GM21723 (cell line): ENCODE data around the gene APLP1.
A peak's percentile ranks its signal among the peaks of the same experiment; 100 is the strongest.
"Not testable (repeated sequence)": the region's sequence is repeated elsewhere in the genome, so short reads cannot be mapped to it uniquely, and the experiment has no call there.

Source experiments
- ATAC-seq: cut with Tn5 transposase; IDR thresholded peaks from one replicate; pipeline ENCODE4 v1.9.1; 2021; ENCODE audit warnings: mild to moderate bottlenecking, moderate library complexity; ENCODE audit not compliant: unreplicated experiment

APLP1 gene

DNA sequence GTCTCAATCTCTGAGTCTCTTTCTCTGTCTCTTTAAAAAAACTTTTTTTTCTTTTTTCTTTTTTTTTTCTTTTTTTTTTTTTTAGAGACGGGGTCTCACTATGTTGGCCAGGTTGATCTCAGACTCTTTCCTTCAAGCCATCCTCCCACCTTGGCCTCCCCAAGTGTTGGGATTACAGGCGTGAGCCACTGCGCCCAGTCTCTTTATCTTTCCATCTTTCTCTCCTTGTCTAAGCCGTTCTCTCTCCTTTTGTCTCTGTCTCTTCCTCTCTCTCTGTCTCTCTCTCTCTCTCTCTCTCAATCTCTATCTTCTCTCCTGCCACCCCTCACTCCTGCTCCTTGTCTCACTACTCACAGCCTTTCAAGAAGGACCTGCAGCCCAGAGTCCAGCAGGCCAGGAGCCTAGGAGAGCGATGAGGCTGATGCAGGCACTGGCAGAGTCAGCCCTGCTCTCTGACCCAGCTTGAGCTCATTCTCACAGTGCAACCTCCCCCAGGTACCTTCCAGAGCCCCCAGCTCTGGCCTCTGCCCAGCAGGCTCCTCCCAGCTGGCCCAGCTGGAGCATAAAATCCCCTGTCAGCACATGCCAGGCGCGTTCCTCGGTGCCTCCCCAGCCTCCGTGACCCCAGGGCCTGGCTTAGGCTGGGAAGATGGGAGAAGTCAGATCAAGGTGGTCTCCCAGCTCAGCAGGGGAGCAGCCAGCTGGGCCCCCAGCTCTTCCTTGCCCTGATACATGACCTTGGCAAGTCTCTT is 16.2 kb upstream of the APLP1 start, which contains the start of gene NPHS1:
Gene NPHS1, minus strand, starts transcription at position 476 of the 752 bp plus-strand sequence. CDS start 667 bp downstream, outside the sequence.
- ATAC-seq, result no peak

DNA sequence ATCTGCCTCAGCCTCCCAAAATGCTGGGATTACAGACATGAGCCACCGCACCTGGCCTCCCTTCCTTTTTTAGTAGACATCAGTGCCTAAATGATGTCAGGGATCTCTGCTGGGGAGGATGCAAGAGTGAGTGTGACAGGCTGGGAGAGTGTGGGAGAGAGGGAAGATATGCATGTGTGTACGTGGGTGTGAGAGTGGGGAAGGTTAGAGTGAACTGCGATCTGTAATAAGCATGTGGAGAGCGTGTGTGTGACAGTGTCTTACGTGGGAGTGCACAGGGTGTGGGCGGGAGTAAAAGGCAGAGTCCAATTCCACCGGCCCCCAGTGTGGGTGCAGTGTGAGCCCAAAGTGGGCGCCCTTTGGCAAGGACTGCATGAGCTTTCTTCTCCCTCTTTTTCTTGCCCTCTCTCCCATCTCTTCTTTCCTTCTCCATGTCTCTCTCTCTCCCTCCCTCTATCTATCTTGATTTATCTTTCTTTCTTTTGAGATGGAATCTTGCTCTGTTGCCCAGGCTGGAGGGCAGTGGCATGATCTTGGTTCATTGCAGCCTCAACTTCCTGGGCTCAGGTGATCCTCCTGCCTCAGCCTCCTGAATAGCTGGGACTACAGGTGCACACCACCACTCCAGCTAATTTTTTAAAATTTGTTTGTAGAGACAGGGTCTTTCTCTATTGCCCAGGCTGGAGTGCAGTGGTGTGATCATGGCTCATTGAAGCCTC is 15.2 kb upstream of the APLP1 start:
- no peak for ATAC-seq

DNA sequence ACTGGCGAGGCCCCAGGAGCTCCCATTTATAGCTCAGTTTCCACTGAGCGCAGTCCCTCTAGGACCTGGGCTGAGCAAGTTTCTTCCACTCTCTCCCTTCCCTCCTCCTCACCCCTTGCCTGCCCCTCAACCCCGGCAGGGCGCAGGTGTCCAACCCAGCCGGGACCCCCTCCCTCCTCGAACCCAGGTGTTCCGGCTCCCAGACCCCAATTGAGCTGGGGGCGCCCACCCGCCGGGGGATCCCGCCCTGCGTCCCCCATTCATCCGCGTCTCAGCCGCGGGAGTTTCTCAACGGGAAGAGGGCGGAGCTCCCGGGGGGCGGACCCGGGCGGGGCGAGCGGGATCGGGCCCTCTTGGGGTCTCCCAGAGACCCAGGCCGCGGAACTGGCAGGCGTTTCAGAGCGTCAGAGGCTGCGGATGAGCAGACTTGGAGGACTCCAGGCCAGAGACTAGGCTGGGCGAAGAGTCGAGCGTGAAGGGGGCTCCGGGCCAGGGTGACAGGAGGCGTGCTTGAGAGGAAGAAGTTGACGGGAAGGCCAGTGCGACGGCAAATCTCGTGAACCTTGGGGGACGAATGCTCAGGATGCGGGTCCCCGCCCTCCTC is 11.7 kb upstream of the APLP1 start, which contains the start of gene KIRREL2:
Gene KIRREL2, plus strand, starts transcription at position 366 of the 604 bp plus-strand sequence. Its CDS starts 209 bp downstream, at position 575.
- no peak for ATAC-seq

DNA sequence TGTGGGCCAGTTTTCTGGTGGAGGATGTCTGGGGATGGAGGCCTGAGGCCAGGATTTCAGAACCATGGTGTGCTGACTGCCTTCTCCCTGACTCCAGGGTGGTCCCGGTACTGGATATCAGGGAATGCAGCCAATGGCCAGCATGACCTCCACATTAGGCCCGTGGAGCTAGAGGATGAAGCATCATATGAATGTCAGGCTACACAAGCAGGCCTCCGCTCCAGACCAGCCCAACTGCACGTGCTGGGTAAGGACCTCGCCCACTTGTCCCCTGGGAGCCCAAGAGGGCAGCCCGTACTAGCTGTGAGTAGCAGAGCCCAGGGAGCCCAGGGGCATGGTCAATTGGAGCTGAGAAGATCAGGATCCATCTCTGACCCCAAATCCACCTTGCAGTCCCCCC is 10.1 kb upstream of the APLP1 start:
- no peak for ATAC-seq

DNA sequence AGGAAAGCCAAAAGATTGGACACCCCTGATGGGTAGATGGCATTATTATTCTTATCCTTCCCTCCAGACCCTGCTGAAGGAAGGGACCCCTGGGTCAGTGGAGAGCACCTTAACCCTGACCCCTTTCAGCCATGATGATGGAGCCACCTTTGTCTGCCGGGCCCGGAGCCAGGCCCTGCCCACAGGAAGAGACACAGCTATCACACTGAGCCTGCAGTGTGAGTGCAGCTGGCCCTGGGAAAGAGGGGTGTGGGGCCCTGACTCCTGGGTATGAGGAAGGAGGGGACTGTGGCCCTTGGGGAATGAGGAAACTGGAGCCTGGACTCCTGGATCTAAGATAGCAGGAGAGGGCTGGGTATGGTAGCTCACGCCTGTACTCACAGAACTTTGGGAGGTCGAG is 9.0 kb upstream of the APLP1 start:
- no peak for ATAC-seq

DNA sequence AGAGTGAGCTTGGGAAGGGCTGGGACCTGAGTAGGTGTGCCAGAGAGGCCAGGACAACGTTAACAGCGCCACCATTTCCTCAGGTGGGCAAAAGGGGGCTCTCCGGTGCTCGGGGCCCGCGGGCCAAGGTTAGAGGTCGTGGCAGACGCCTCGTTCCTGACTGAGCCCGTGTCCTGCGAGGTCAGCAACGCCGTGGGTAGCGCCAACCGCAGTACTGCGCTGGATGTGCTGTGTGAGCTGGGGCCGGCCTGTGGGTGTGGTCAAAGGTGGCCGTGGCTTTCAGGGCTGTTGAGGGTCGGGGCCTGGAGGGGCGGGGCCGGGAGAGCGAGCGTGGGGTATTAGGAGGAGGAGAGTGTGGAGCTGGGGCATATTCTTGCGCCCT is 7.9 kb upstream of the APLP1 start:
- no peak for ATAC-seq

DNA sequence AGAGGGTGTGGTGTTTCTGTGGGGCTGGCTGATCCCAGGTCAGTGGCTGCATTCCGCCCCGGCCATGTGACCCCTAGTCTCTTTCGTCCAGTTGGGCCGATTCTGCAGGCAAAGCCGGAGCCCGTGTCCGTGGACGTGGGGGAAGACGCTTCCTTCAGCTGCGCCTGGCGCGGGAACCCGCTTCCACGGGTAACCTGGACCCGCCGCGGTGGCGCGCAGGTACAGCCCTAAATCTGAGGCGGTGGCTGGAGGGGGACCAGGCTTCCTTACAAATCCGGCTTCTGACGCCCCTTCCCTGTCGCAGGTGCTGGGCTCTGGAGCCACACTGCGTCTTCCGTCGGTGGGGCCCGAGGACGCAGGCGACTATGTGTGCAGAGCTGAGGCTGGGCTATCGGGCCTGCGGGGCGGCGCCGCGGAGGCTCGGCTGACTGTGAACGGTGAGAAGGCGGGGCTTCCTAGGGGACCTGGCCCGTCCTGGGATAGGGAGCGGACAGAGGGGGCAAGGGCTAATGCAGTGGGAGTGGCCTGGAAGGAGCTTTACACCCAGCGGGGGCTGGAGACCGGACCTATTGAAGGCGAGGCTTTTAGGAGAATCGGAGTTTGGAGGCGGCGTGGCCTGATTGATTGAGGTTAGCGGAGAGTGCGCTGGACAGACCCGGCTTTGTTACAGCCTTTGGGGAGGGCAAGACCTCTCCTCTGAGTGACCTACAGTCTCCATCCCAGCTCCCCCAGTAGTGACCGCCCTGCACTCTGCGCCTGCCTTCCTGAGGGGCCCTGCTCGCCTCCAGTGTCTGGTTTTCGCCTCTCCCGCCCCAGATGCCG is 7.3 kb upstream of the APLP1 start:
- ATAC-seq, result no peak

DNA sequence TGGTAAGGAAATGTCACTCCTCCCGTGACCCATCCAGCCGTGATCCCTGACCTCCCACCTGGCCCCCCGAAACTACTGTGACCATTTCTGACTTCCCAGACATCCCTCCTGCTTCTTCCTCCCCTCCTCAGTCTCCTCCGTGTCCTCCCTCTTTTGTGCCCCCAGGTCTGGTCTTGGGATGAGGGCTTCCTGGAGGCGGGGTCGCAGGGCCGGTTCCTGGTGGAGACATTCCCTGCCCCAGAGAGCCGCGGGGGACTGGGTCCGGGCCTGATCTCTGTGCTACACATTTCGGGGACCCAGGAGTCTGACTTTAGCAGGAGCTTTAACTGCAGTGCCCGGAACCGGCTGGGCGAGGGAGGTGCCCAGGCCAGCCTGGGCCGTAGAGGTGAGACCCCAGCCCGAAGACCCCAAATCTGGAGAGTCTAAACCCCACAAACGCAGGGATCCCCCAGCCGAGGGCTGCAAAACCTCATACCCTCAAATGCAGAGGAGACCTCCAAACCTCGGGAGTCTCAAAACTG is 6.7 kb upstream of the APLP1 start:
- no peak for ATAC-seq

DNA sequence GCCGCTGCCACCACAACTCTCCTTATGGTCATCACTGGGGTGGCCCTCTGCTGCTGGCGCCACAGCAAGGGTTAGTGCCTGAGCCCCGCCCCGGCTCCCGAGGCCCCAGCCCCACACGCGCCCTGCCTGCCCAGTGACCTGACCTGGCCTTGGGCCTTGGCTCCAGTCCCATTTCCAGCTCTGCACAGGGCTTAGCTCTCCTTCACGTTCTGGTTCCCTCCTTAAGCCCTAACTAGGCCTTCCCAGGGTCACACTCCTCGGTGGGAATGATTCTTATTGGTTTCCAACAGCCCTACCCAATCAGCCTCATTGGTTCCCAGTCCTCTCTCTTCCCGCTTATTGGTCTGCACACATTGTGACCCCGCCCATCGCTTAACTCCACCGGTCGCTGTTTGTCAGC is 5.8 kb upstream of the APLP1 start:
- ATAC-seq, result no peak

DNA sequence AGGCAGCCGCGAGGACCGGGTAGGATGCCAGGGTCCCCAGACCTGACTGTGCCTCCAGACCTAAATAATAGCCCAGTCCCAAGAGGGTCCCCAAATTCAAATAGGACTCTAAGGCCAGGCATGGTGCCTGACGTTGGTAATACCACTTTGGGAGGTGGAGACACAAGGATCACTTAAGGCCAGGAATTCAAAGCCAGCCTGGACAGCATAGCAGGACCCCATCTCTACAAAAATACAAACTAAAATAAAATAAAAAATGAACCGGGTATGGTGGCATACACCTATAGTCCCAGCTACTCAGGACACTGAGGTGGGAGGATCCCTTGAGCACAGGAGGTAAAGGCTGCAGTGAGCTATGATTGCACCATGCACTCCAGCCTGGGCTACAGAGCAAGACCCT is 5.4 kb upstream of the APLP1 start:
- ATAC-seq, result no peak

DNA sequence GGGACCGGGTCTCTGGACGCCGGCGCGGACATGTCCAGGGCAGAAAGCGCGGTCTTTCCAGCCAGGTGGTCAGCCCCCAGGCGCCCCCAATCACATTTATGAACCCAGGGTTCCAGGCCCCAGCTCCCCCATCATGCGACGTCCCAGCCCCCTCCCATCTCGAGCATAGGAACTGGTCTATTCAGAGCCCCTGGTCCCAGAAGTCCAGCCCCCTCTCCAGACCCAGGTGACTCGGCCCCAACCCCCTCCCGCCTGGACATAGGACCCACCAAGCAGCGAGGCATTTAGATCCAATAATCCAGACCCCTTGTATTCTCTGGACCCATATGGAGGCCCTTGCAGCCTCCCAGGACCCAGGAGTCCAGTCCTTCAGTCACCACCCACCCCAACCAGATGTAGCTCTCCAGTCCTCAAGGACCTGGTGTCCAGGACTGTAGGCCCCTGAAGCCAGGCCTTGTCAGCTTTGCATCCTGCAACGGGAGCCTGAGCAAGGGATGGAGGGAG is 501 bp downstream of the APLP1 start:
- ATAC-seq, result peak; percentile 15

DNA sequence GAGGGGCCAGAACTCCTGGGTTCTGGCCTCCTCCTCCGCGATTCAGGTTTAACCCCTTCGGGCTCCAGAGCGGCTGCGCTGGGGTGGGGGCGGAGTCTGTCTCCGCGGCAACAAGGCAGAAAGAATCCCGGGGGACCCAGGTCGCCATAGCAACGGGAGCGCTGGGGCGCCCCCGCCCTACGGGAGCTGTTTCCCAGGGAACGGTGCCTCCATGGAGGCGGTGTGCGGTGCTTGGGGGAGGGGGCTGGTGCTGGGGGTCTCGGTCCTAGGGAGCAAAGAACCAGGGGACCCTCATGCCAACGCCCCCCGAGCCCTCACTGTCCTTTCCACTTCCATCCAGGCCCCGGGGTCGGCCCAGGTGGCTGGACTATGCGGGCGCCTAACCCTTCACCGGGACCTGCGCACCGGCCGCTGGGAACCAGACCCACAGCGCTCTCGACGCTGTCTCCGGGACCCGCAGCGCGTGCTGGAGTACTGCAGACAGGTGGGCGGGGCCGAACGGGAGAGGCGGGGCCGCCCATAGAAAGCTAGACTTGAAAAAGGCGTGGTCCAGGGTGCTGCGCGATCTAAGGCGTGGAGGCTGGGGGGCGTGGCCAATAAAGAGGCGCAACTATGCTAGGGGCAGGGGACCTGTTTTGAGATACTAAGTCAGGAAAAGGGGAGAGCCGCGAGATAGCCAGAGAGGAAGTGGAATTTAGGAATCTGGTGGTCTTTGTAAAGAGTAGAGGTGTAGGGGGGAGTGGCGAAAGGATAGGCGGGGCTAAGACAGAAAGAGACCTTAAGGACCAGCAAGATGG is 1.2 kb downstream of the APLP1 start:
- peak; percentile 57 for ATAC-seq

DNA sequence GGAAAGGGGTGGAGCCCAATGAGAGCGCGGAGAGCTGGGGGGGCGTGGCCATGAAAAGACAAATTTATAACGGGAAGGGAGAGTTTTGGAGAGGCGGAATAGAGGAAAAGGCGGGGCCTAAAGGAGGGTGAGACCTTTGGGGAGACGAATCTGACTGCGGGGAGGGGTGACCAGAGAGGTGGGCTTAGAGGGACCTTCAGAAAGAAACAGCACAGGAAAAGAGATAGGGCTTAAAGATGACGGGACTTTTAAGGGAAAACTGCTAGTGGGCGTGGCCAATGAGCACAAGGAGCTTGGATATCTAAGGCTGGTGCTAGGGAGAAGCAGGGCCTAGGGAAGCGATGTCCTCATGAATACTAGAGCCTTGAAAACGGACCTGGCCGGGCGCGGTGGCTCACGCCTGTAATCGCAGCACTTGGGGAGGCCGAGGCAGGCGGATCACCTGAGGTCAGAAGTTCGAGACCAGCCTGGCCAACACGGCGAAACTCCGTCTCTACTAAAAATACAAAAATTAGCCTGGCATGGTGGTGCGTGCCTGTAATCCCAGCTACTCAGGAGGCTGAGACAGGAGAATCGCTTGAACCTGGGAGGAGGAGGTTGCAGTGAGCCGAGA is 1.9 kb downstream of the APLP1 start:
- not testable (repeated sequence) for ATAC-seq

DNA sequence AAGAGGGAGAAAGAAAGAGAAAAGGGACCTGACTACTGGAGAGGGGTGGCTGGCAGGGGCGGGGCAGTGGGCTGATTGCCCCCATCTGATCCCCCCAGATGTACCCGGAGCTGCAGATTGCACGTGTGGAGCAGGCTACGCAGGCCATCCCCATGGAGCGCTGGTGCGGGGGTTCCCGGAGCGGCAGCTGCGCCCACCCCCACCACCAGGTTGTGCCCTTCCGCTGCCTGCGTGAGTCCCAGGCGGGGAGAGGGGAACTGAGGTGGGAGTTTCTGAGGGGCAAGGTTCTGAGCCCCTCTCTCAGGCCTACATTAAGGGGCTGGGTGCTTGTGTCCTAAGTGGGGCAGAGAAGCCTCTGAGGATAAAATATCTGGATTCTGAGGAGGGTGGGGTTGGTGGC is 2.4 kb downstream of the APLP1 start:
- no peak for ATAC-seq

DNA sequence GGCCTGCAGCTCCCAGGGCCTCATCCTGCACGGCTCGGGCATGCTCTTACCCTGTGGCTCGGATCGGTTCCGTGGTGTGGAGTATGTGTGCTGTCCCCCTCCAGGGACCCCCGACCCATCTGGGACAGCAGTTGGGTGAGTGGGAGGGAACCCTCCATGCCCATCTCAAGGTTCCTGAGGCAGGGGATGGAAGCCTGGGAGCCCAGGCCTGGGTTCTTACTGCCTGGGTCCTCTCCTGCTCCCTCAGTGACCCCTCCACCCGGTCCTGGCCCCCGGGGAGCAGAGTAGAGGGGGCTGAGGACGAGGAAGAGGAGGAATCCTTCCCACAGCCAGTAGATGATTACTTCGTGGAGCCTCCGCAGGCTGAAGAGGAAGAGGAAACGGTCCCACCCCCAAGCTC is 3.2 kb downstream of the APLP1 start:
- ATAC-seq, result no peak

DNA sequence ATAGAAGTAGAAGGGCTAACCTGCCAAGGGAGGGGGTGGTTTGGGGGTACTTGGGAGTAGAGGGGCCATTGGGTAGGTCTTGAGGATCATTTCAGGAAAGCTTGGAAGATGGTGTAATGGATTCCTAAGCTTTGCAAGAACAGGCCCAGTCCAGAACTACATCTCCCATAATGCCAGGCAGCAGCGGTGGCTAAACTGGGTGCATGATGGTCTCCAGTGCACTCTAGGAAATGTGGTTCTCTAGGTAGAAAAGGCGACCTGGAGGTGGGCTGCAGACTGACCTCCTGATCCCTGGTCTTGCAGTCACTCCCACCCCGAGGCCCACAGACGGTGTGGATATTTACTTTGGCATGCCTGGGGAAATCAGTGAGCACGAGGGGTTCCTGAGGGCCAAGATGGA is 3.8 kb downstream of the APLP1 start:
- no peak for ATAC-seq

DNA sequence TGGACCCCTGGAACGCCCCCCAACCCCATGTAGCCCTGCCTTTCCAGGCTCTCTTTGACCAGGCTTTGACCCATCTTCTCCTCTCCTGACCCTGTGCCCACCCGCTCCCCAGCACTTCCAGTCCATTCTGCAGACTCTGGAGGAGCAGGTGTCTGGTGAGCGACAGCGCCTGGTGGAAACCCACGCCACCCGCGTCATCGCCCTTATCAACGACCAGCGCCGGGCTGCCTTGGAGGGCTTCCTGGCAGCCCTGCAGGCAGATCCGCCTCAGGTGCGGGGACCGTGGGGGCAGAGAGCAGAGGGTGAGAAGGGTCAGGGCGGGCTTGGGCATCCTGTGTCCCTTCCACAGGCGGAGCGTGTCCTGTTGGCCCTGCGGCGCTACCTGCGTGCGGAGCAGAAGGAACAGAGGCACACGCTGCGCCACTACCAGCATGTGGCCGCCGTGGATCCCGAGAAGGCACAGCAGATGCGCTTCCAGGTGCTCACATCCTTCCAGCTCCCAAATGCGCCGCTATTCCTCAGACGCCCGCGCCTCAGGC is 6.1 kb downstream of the APLP1 start:
- ATAC-seq, result no peak

DNA sequence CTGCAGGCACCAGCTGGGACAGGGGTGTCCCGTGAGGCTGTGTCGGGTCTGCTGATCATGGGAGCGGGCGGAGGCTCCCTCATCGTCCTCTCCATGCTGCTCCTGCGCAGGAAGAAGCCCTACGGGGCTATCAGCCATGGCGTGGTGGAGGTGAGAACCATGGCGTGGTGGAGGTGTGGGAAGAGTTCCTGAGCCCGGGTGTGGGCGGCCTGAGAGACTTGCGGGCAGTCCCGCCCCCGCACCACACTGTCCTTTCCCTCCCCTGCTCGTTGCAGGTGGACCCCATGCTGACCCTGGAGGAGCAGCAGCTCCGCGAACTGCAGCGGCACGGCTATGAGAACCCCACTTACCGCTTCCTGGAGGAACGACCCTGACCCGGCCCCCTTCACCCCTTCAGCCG is 10.7 kb downstream of the APLP1 start:
- ATAC-seq, result no peak

DNA sequence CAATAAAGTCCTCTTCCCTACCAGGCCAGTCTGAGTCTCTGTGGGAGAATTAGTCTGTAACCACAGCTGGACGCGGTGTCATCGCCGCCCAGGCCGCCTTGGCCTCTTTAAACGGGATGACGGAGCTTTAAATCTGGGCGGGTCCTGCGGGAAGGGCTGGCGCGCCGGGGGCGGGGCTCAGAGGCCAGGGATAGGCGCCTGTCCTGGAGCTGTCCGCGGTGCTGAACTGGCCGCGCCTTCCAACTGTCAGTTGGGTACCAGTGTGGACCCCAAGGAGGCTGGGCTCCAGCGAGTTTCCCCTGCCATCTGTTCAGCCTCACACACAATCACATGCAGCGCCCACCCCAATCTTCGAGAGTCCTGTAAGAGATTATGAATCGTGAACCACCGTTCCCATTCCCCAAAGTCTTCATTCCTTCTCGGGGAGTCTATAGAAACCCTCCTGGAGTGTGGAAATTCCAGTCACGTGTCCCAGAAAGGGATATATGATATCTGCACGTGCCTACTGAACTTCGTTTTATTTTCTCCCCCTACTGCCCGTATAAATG is 11.5 kb downstream of the APLP1 start:
- no peak for ATAC-seq
